Right lobe of liver (tissue), 4 donors: ENCODE results near the gene NRAP.

Experiments
- CTCF ChIP-seq, 4 donors: fragments of 200-600 bp in 3 of 4; fragments of 450-650 bp in 1 of 4; IDR thresholded peaks; one replicate each; pipeline versions ENCODE4 v1.5.1 to v1.8.0; 2016 to 2022; ENCODE audit warnings: antibody characterized with exemption in 4 of 4, mild to moderate bottlenecking in 2 of 4
- POLR2A ChIP-seq: fragments of 450-650 bp; IDR thresholded peaks from one replicate; pipeline ENCODE4 v1.6.1; 2017; ENCODE audit warnings: antibody characterized with exemption, mild to moderate bottlenecking
- donor health status: DM: no; HTN: no; CAD: no.
- donor health status: DM: no; HTN: no; CAD: no.
- donor health status: DM: no; HTN: yes; CAD: no.

GRCh38 chr10:113713640-113713982 lies 49.8 kb upstream of the NRAP start:
- TF ChIP-seq CTCF (IDR thresholded peaks at IDR 0.05) = no peak
- TF ChIP-seq POLR2A = no peak
